ENCODE data around the gene TMEM126A. TPM values are rescaled to one million over a fixed set of nuclear protein-coding genes. Genes with fewer than 3 reads are reported as not detected.

Gene TMEM126A
- total RNA-seq, 1 experiment from 2014 or later = 37.7 TPM

DNA sequence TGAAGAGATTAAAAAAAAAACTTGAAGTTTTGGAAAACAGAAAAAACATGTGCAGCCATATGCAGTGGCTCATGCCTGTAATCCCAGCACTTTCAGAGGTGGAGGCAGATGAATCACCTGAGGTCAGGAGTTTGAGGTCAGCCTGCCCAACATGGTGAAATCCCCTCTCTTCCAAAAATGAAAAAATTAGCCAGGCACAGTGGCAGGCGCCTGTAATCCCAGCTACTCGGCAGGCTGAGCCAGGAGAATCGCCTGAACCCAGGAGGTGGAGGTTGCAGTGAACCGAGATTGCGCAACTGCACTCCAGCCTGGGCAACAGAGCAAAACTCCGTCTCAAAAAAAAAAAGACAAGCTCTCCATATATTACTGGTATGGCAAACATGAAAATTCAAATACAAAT lies 28.3 kb upstream of the TMEM126A start:
- H3K4me3 Mint-ChIP-seq (ENCODE audit: unreplicated experiment) = no peak overlapping the region
- CTCF ChIA-PET = no interaction called here
- BruUV-seq (replicated peaks) = no TSS peak
- H3K27ac Mint-ChIP-seq (ENCODE audit: unreplicated experiment) = no peak overlapping the region
- no peaks in the 10 kb centered on the region for H3K9me3 Mint-ChIP-seq (ENCODE audit: unreplicated experiment)
- no peak for DNase-seq
- Histone ChIP-seq H3K4me3 (ENCODE audit: low read depth, low read length) (no peak overlapping the region), H3K4me1 (0 out of 2 replicates have a peak, but pooled peaks cover 6% of the 10 kb centered on the region), H3K9me3 (no peaks in the 10 kb centered on the region), H3K27me3 (replicated peaks; ENCODE audit: control insufficient read depth, insufficient read depth, low read length) (no peaks in the 10 kb centered on the region), H3K36me3 (ENCODE audit: control insufficient read depth, insufficient read depth, low read length) (no peaks in the 10 kb centered on the region)
- H3K4me1 Mint-ChIP-seq (ENCODE audit: low read depth, unreplicated experiment) = peaks cover 7% of the 10 kb centered on the region
- TF ChIP-seq, protein P1, sequence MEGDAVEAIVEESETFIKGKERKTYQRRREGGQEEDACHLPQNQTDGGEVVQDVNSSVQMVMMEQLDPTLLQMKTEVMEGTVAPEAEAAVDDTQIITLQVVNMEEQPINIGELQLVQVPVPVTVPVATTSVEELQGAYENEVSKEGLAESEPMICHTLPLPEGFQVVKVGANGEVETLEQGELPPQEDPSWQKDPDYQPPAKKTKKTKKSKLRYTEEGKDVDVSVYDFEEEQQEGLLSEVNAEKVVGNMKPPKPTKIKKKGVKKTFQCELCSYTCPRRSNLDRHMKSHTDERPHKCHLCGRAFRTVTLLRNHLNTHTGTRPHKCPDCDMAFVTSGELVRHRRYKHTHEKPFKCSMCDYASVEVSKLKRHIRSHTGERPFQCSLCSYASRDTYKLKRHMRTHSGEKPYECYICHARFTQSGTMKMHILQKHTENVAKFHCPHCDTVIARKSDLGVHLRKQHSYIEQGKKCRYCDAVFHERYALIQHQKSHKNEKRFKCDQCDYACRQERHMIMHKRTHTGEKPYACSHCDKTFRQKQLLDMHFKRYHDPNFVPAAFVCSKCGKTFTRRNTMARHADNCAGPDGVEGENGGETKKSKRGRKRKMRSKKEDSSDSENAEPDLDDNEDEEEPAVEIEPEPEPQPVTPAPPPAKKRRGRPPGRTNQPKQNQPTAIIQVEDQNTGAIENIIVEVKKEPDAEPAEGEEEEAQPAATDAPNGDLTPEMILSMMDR (IDR thresholded peaks at IDR 0.05; ENCODE audit: insufficient read depth in 1 of 2, low read depth in 1 of 2, low read length in 1 of 2, severe bottlenecking in 1 of 2, unreplicated experiment in 1 of 2) = no peak
- no peaks in the 10 kb centered on the region for H3K27me3 Mint-ChIP-seq (ENCODE audit: insufficient read depth, unreplicated experiment)
- intact Hi-C loops (cut with micrococcal nuclease; ENCODE audit: unreplicated experiment) = no loop called here
- H3K36me3 Mint-ChIP-seq (ENCODE audit: insufficient read depth, unreplicated experiment) = peaks cover 6% of the 10 kb centered on the region
- POLR2A ChIA-PET = interaction anchor here (1.2 kb wide), 1 partner anchor 15 kb away, joined by 3 read pairs; no protein-coding TSS in a partner anchor

DNA sequence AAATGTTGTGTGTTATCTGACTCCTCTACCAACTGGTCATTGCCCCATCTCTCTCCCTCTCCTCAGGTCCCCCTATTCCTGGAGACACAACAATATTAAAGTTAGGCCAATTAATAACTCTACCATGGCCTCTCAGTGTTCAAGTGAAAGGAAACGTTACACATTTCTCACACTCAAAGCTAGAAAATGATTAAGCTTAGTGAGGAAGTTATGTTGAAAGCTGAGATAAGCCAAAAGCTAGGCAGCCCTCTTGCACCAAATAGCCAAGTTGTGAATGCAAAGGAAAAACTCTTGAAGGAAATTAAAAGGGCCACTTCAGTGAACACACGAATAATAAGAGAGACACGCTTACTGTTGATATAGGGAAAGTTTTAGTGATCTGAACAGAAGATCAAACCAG lies 27.5 kb upstream of the TMEM126A start:
- no peak overlapping the region for H3K4me3 Mint-ChIP-seq (ENCODE audit: unreplicated experiment)
- intact Hi-C loops (cut with micrococcal nuclease; ENCODE audit: unreplicated experiment) = no loop called here
- ChIA-PET POLR2A (interaction anchor here (1.2 kb wide), 1 partner anchor 15 kb away, joined by 3 read pairs; no protein-coding TSS in a partner anchor), CTCF (interaction anchor here (0.6 kb wide), 1 partner anchor 8 kb away, joined by 3 read pairs; the partner anchor contains the start of gene TMEM126B)
- no peaks in the 10 kb centered on the region for H3K27me3 ChIP-seq (replicated peaks; ENCODE audit: control insufficient read depth, insufficient read depth, low read length)
- no peak overlapping the region for H3K27ac Mint-ChIP-seq (ENCODE audit: unreplicated experiment)
- no TSS peak for BruUV-seq (replicated peaks)
- no peak for DNase-seq
- H3K9me3 ChIP-seq = no peaks in the 10 kb centered on the region
- H3K27me3 Mint-ChIP-seq (ENCODE audit: insufficient read depth, unreplicated experiment) = no peaks in the 10 kb centered on the region
- H3K9me3 Mint-ChIP-seq (ENCODE audit: unreplicated experiment) = no peaks in the 10 kb centered on the region
- peaks cover 13% of the 10 kb centered on the region for H3K4me1 Mint-ChIP-seq (ENCODE audit: low read depth, unreplicated experiment)
- no peak overlapping the region for H3K4me3 ChIP-seq (ENCODE audit: low read depth, low read length)
- H3K36me3 Mint-ChIP-seq (ENCODE audit: insufficient read depth, unreplicated experiment) = peaks cover 6% of the 10 kb centered on the region
- no peaks in the 10 kb centered on the region for H3K36me3 ChIP-seq (ENCODE audit: control insufficient read depth, insufficient read depth, low read length)
- 0 out of 2 replicates have a peak, but pooled peaks cover 6% of the 10 kb centered on the region for H3K4me1 ChIP-seq
- TF ChIP-seq, protein P1 (IDR thresholded peaks at IDR 0.05; ENCODE audit: insufficient read depth in 1 of 2, low read depth in 1 of 2, low read length in 1 of 2, severe bottlenecking in 1 of 2, unreplicated experiment in 1 of 2) = no peak

DNA sequence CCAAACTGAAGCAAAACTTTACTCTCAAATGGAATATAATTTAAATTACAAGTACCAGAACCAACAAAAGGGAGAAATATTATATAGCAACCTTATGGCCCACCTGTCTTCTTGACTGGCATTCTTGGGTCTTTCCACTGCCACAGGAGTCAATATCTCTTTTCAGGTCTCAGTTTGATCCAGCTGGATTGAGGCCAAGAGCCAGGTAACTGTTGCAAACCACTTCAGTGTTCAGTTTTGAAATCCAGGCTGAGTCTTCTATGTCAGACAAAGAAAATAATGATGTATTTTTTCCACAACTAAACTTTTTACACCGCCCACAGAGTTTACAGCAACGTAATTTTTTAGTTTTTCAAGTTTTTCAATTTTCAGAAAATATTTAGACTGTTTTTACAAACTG lies 21.3 kb upstream of the TMEM126A start:
- H3K27me3 ChIP-seq (replicated peaks; ENCODE audit: control insufficient read depth, insufficient read depth, low read length) = no peaks in the 10 kb centered on the region
- TF ChIP-seq, protein P1 (IDR thresholded peaks at IDR 0.05; ENCODE audit: insufficient read depth in 1 of 2, low read depth in 1 of 2, low read length in 1 of 2, severe bottlenecking in 1 of 2, unreplicated experiment in 1 of 2) = no peak
- peak overlapping the region; percentile 58 for H3K4me3 ChIP-seq (ENCODE audit: low read depth, low read length)
- H3K4me1 ChIP-seq = peaks cover 8% of the 10 kb centered on the region; the same call in 1 of the 2 replicates
- H3K36me3 ChIP-seq (ENCODE audit: control insufficient read depth, insufficient read depth, low read length) = no peaks in the 10 kb centered on the region; the same call in 1 of the 2 replicates
- H3K4me3 Mint-ChIP-seq (ENCODE audit: unreplicated experiment) = peak overlapping the region; percentile 98
- BruUV-seq (replicated peaks) = no TSS peak
- H3K9me3 Mint-ChIP-seq (ENCODE audit: unreplicated experiment) = no peaks in the 10 kb centered on the region
- no peak for DNase-seq
- H3K27ac Mint-ChIP-seq (ENCODE audit: unreplicated experiment) = no peak overlapping the region
- H3K4me1 Mint-ChIP-seq (ENCODE audit: low read depth, unreplicated experiment) = peaks cover 13% of the 10 kb centered on the region
- intact Hi-C loops (cut with micrococcal nuclease; ENCODE audit: unreplicated experiment) = no loop called here
- H3K27me3 Mint-ChIP-seq (ENCODE audit: insufficient read depth, unreplicated experiment) = no peaks in the 10 kb centered on the region
- H3K9me3 ChIP-seq = no peaks in the 10 kb centered on the region
- peaks cover 19% of the 10 kb centered on the region for H3K36me3 Mint-ChIP-seq (ENCODE audit: insufficient read depth, unreplicated experiment)
- POLR2A ChIA-PET = interaction anchor here (2.6 kb wide), 1 partner anchor 22 kb away, joined by 38 read pairs; the partner anchor contains the start of gene TMEM126A
- CTCF ChIA-PET = interaction anchor here (0.6 kb wide), 1 partner anchor 1046 kb away, joined by 3 read pairs; no protein-coding TSS in a partner anchor
